Activated CD8-positive, alpha-beta memory T cell treated with anti-CD3 and anti-CD28 coated beads for 4 hours (primary cell): ENCODE results near the gene SERP1.
"Not testable (repeated sequence)": the region's sequence is repeated elsewhere in the genome, so short reads cannot be mapped to it uniquely, and the experiment has no call there.

Experiments used
- DNase-seq, 2 donors: peaks; one replicate each; pipeline ENCODE4 v3.0.0-alpha.2; 2020; ENCODE audit warnings: low read depth in 2 of 2

Gene SERP1

GRCh38 chr3:150538324-150539208 is 7.7 kb downstream of the SERP1 start:
- no peak for DNase-seq

DNA sequence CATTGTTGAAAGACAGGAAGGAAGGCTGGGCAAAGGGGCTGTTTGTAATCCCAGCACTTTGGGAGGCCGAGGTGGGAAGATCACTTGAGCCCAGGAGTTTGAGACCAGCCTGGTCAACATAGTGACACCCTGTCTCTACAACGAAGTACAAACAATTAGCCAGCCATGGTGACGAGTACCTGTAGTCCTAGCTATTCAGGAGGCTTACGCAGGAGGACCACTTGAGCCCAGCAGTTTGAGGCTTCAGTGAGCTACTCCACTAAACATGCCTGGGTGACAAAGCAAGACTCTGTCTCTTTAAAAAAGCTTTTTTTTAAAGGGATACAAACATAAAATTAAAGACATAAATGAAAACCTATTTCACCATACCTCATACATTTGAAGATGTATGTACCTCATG is 11.1 kb downstream of the SERP1 start:
- no peak for DNase-seq

DNA sequence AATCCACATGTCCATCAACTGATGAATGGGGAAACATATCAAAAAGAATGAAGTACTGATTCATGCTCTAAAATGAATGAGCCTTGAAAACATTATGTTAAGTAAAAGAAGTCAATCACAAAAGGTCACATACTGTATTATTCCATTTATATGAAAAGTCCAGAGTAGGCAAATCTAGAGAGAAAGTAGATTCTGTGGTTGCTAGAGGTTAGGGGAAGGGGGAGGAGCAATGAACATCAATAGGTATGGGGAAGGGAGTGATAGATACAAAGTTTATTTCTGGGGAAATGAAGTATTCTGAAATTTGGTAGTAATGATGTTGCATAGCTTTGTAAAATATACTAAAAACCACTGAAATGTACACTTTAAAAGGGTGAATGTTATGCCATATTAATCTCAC is 14.5 kb downstream of the SERP1 start:
- DNase-seq: no peak

GRCh38 chr3:150528354-150528797 is 17.9 kb downstream of the SERP1 start:
- DNase-seq: no peak

DNA sequence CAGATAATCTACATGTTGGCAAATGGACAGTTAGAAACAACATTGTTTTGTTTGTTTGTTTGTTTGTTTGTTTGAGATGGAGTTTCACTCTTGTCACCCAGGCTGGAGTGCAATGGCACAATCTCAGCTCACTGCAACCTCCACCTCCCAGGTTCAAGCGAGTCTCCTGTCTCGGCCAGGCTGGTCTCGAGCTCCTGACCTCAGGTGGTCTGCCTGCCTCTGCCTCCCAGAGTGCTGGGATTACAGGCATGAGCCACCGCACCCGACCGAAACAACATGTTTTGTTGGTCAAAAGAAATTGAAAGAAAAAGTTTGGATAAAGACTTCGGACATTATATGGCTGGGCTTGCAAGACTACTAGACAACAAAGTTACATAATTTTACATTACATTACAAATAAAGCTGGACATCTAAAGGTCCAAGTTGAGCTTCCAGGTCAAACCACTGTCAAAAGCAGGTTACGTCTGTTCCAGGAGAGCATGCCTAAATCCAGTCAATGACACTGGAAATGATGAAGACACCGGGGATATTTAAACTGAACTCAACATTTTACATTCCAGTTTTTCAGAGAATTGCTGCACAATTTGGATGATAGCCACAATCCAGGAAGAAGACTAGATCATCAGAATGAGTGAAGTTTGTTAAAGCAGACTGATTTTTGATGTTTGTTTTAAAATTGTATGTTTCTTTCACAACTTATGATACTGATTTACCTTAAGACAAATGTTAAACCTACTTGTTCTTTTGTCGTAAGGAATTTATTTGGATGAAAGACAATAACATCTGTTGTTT is 18.6 kb downstream of the SERP1 start:
- DNase-seq: no peak

- no peak for DNase-seq
Observed at GRCh38 chr3:150523538-150523937, 22.8 kb downstream of the SERP1 start.

DNA sequence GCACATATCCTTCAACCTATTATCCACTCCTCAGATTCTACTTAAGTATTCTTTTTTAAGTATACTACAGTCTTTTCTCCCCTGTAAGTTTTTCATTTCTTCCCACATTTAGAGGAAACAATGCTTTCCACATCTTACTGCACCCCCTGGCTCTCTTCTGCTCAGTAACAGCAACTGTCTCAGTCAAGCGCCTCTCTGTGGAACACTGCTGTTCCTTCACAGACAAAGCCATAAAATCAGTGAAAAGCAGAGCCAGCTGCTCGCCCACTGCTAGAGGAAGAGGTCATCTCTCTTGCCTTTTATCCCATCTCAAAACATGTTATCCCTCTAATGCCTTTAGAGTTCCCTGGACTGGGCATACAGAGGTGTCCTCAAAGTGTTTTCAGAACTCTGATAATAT is 24.8 kb downstream of the SERP1 start:
- DNase-seq: no peak

DNA sequence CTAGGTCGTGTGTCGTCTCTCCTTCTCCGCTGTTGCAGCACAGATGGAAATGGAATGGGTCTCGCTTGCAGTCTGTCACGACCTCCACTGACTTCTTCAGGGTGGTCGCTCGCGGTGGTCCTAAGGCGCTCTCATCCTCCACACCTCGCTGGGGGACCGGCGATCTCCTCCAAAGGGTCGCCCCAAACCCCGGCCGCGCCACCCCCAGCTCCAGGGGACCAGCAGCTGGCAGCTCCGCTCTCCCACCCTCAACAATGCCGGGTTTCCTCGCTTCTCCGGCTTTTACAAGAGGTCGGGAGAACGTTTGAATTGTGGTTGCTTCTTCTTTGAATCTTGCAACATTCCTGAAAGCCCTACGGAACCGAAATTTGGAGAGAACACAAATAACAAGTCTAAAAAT is 25.9 kb downstream of the SERP1 start:
- DNase-seq: no peak

DNA sequence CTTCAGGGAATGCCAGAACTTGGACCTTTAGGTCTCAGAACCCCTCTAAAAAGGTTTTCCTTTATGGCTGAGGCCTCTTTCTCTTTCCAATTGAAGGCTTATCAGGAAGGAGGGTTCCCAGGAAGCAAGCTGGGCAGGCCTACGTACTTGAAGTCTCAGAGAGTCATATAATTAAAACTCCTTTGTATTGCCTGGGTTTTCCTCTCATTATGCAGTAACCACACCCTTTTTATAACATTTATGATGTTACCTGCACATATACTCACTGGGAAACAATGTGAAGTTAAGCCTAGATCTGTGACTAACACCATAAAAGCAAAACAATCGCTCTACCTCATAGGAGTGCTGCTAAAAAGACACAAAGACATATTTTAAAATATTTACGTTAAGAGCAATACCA is 27.3 kb downstream of the SERP1 start:
- no peak for DNase-seq

GRCh38 chr3:150515210-150515609 is 31.1 kb downstream of the SERP1 start:
- DNase-seq: no peak

DNA sequence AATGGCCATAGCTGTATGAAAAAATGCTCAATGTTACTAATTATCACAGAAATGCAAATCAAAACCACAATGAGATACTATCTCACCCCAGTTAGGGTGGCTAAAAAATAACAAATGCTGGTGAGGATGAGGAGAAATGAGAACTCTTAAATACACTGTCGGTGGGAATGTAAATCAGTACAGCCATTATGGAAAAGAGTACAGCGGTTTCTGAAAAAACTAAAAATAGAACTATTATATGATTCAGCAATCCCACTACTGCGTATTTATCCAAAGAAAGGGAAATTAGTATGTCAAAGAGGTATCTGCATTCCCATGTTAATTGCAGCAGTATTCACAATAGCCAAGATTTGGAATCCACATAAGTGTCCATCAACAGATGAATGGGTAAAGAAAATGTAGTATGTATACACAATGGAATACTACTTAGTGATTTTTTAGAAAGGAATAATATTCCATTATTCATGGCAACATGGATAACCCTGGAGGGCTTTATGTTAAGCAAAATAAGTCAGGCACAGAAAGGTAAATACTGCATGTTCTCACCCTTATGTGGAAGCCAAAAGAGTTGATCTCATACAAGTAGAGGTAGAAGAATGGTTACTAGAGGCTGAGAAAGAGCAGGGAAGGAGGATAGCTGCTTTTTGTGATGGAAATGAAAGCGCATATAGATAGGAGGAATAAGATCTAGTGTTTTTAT is 35.0 kb downstream of the SERP1 start:
- DNase-seq: no peak

- no peak for DNase-seq
Observed at GRCh38 chr3:150509780-150510179, 36.5 kb downstream of the SERP1 start.

GRCh38 chr3:150508401-150508800 is 37.9 kb downstream of the SERP1 start:
- no peak for DNase-seq

GRCh38 chr3:150504483-150504882 is 41.8 kb downstream of the SERP1 start:
- no peak for DNase-seq

DNA sequence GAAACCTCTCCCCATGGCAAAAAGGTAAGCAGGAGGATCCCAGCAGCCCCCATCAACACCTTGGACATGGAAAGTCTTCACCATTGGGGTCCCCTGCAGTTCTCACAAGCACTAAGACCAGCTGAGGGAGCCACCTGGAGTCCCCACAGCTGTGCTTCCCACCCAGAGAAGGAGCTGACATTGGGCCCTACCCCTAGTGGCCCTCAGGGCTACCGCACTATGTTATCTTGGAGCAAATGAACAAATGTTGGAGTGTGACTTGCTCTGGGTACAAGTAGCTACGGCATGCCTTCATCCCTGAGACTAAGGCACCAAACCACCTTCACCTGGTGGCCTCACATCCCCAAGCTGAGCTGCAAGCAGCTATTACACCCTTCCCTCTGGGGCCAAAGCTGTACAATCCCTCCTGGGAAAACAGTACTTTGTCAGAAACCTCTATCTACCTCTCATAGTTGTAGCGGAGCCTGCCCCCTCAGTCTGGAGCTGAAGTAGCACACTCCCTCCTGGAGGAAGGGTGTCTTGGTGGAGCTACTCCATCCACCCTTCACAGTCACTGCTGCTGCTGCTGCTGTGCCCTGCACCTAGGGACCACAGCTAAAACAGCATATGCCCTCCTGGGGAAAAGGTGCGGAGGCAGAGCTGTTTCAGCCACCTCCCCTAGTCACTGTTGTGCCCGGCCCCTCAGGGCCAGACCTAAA is 42.7 kb downstream of the SERP1 start:
- DNase-seq: no peak

DNA sequence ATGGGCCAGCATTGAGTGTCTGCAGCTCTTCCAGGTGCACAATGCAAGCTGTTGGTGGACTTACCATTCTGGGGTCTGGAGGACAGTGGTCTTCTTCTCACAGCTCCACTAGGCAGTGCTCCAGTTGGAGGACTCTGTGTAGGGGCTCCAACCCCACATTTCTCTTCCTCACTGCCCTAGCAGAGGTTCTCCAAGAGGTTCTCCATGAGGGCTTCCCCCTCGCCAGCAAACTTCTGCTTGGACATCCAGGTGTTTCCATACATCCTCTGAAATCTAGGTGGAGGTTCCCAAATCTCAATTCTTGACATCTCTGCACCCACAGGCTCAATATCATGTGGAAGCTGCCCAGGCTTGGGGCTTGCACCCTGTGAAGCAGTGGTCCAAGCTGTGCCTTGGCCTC is 45.3 kb downstream of the SERP1 start:
- DNase-seq: not testable (repeated sequence)

DNA sequence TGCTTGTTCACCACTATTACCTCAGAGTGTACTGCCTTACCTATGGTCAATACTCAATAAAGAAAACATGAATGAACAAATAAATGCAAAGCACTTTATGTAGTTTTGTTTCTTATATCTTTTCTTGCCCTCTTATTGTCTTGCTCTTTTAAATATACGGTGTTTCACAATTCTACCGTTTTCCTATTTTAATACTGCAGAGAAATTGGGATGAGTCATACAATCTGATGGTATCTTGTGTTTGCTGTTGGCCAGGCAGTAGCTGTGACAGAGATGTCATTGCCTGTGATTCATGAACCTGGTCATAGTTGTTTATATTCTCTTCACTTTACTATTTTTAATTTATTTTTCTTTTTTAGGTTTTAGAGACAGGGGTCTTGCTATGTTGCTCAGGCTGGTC is 48.3 kb downstream of the SERP1 start:
- DNase-seq: no peak

GRCh38 chr3:150495563-150496168 is 50.6 kb downstream of the SERP1 start:
- no peak for DNase-seq

GRCh38 chr3:150495149-150495548 is 51.1 kb downstream of the SERP1 start:
- no peak for DNase-seq

DNA sequence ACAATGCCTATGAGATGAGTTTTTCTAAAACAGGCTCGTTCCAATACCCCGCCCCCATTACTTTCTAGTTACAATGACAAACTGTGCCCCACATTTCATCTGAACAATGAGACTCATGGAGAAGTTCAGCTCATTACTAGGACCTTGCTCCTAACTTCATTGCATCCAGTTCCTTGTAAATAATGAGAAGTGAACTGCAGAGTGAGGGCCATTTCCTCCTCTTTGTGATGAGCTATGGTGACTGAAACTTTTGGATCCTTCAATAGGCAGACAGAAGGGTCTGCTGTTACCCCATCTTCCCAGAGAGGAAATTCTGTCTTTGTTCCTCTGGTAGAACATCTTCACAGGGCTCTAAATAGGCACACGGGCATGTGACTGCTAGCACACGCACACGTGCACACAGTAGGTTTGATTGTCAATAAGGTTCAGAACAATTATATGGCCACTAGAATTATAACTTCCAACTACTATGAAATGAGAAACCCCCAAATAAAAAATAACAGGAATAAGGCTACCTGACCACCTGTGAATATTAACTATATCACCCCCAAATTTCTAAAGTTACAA is 51.8 kb downstream of the SERP1 start:
- no peak for DNase-seq
